CD4-positive, alpha-beta T cell treated with Interleukin-15 for 4 hours (primary cell): Measurements from ENCODE around the gene COL2A1.
A peak's percentile ranks its signal among the peaks of the same experiment; 100 is the strongest.

ENCODE experiments used
- DNase-seq: peaks from one replicate; pipeline ENCODE4 v3.0.0-alpha.2; 2020; ENCODE audit warnings: low spot score

COL2A1 gene

GRCh38 chr12:47944685-47945340, 59.5 kb downstream of the COL2A1 start:
- no peak for DNase-seq

GRCh38 chr12:47943623-47944340, 60.5 kb downstream of the COL2A1 start:
- no peak for DNase-seq

- no peak for DNase-seq
These were observed 61.6 kb downstream of the COL2A1 start for GRCh38 chr12:47942614-47943225.

- peak; percentile 33 for DNase-seq
These were observed 62.2 kb downstream of the COL2A1 start for GRCh38 chr12:47941871-47942613.

- DNase-seq = no peak
These were observed 62.8 kb downstream of the COL2A1 start for GRCh38 chr12:47941475-47941780.

GRCh38 chr12:47940773-47941474, 63.4 kb downstream of the COL2A1 start:
- no peak for DNase-seq

GRCh38 chr12:47939009-47939601, 65.2 kb downstream of the COL2A1 start:
- no peak for DNase-seq

GRCh38 chr12:47938594-47938993, 65.7 kb downstream of the COL2A1 start:
- DNase-seq = no peak

GRCh38 chr12:47938093-47938492, 66.2 kb downstream of the COL2A1 start:
- DNase-seq = no peak

GRCh38 chr12:47935184-47935583, 69.1 kb downstream of the COL2A1 start:
- DNase-seq = no peak

GRCh38 chr12:47931187-47931586, 73.1 kb downstream of the COL2A1 start:
- no peak for DNase-seq

- no peak for DNase-seq
These were observed 73.6 kb downstream of the COL2A1 start for GRCh38 chr12:47930634-47931033.

- no peak for DNase-seq
These were observed 76.9 kb downstream of the COL2A1 start for GRCh38 chr12:47927346-47927745.
